ENCODE results near the gene MIX23.
"Not testable (repeated sequence)": the region's sequence is repeated elsewhere in the genome, so short reads cannot be mapped to it uniquely, and the experiment has no call there.

The MIX23 gene

DNA sequence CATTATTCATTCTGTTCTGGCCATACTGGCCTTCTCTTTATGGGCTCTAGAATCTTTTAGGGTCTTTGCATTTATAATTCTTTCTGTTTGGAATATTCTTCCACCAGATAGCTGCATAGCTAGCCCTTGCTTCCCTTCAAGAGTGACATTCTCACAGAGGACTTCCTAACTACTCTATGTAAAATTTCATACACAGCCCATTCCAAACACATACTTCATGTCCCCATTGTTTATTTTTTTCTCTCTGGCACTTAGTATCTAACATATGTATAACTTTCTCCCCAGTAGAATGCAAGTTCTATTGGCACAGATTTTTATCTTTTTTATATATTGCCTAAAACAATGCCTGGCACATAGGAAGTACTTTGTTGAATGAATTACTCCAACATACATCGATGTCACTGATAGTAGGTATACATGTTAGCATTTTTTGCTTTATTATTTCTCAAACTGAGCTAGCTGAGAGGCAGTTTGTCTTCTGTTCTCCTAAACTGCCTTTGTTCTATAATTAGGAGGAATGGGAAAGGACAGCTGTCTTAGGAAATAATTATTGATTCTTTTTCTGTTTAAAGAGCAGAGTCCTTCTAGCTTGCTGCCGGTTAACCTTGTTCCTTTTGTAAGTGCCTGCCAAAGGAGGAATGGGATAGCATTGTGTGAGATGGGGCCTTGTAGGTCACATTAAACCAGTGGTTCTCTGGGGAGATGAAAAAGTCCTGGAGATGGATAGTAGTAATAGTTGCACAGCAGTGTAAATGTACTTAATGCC lies 8.8 kb upstream of the MIX23 start:
- no peak for DNase-seq

DNA sequence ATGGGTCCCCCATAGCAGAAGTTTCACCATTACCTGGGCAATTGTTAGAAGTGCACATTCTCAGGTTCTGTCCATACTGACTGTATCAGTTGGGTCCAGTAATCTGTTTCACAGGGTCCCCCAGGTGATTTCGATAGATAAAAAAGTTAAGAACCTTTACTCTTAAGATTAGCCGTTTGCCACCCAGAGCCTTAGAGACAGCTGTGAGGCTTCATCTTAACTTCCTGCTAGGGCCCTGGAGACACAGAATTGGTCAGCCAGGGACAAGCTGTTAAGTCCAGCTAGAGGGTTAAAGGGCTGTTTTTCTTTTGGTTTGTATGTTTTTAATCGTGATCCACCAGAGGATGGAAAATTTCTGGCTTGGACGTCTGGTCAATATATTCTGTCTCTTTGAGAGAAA lies 7.6 kb upstream of the MIX23 start:
- DNase-seq: no peak

- no peak for DNase-seq
Observed at GRCh38 chr3:122389892-122390291, 6.9 kb upstream of the MIX23 start.

DNA sequence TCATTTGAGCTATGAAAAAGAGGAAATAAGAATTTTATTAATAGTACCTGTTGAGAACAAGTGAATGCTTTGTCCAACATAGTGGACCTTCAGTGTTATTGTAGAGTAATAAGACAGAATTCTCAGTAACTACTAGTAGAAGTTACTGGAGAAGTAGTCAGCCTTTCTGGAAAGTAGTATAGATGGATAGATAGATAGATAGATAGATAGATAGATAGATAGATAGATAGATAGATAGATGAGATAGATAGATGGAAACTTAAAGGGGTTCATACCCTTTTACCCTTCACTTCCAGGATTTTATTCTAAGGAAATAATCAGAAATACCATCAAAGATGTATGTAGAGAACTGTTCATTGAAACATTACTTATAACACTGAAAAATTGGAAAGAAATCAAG lies 6.2 kb upstream of the MIX23 start:
- DNase-seq: no peak

- DNase-seq: no peak
Observed at GRCh38 chr3:122387709-122388108, 4.7 kb upstream of the MIX23 start.

GRCh38 chr3:122383771-122384697 lies 1.0 kb upstream of the MIX23 start, which contains the start of gene FAM162A:
FAM162A (plus strand) TSS chr3:122384182; CDS start chr3:122384266, 84 bp downstream.
- peak; percentile 94 for DNase-seq

DNA sequence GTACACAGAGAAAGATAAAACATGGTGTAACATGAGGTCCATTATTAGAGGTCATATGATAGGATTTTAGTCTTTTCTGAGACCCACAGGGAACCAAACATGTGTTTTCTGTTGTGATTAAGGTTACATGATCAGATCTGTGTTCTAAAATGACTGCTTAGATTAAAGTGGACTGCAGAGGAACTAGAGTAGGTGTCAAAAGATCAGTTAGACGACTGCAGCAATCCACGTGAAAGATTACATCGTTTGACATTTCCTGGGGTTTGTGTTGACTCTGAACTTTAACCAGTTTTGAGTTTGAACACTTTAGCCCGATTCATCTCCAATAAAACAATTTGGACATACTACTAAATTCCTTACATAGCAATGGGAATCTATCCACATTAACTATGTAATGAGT lies 5.1 kb downstream of the MIX23 start:
- no peak for DNase-seq

DNA sequence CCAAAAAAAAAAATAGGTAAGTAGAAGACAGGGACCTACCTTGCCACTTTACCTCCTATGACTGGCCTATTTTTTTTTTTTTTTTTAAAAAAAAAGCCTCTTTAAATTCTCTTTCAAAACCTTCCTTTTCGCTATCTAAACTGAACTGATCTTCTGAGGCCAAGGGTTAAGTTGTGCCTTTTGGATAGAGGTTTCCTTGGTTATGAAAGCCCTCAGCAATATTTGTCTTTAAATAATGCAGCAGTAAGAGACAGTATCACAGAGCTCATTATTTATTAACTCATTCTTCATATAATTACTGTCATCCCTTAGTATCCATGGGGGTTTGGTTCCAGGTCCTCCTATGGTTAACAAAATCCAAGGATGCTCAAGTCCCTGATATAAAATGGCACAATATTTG lies 9.0 kb downstream of the MIX23 start:
- DNase-seq: no peak

DNA sequence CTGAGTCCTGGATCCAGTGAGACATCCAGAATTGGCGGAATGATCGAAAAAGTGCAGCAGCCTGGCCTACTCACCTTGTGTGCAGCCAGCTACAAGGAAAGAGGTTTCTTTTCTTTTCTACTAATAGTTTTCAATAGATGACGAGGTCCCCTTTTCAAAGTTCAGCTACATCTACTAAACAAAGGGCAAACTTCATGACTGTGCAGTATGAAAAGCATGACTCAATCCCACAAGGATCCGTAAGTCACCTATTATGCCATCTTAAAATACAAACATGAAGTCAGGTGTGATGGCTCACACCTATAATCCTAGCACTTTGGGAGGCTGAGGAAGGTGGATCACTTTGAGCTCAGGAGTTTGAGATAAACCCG lies 16.7 kb downstream of the MIX23 start:
- DNase-seq: no peak

- DNase-seq: not testable (repeated sequence)
Observed at GRCh38 chr3:122365582-122366378, 17.3 kb downstream of the MIX23 start.

DNA sequence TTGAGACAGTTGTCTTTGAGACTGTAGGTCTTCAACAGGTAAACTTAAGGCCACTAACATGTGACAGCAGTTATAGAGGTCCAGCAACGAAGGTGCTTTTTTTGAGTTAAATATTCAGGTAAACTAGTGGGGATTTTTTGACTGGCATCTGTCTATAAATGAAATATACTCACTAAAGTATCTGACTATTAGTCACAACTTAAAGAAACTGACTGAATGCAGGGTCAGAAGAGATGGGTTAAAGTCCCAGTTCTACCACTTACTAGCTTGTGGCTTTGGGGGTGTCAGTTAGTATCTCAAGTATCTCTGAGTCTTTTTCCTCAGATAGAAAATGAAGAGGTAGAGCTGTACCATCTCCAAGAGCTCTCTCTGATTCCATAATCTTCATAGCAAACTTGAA lies 18.0 kb downstream of the MIX23 start:
- no peak for DNase-seq

- DNase-seq: no peak
Observed at GRCh38 chr3:122364490-122364889, 18.5 kb downstream of the MIX23 start.

- DNase-seq: no peak
Observed at GRCh38 chr3:122362026-122362425, 21.0 kb downstream of the MIX23 start.

GRCh38 chr3:122358703-122359032 lies 24.4 kb downstream of the MIX23 start:
- no peak for DNase-seq

DNA sequence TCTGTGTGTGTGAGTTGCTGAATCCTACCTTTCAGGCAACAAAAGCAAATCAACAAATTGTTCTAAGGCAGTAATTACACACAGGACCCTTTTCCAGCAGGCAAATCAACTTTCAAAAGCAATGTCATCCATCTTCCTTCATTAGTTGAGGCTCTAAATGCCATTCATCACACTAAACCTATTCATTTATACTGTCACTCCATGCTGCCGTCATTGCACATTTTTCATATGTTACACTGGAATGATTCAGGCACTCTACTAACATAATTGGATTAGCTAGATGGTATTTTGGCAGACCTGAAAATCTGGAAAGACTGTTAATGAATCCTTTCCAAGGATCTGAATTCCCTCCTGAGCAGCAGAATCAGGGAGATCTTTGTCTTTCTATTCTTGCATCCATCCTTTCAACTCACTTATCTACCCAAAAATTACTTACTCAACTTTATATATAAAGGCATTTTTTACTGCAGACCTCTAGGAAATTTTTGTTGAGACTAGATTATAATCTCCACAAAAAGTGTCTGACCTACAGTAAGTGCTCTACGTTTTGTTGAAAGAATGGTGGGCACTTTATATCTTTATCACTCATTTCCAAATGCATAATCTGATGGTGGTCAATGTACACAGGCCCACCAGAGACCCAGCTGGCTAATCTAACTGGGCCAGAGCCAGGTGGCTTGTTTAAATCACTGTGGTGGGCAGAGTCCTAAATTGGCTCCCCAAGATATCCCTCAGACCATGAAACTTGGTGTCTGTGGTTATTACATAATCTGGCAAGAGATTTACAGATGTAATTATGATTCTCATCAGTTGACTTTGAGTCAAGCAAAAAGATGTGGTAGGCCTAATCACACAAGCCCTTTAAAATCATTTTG lies 25.0 kb downstream of the MIX23 start:
- DNase-seq: no peak

GRCh38 chr3:122356402-122356801 lies 26.6 kb downstream of the MIX23 start:
- DNase-seq: no peak

DNA sequence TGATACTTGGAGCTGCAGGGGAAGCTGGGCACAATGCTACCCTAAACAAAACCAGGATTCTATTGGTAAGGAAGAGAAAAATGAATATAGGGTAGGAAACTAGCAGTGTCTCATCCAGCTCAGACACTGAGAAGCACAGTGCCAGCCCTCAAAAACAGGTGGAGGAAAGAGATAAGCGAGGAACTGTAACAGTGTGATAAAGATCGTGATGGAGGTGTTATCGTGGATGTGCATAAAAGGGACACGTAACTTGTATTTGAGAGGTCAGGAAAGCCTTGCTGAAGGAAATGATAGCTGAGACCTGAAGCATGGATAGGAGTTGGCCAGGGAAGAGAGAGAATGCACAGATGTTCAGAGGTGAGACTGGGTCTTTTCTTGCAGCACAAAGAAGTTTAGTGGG lies 27.4 kb downstream of the MIX23 start:
- no peak for DNase-seq

DNA sequence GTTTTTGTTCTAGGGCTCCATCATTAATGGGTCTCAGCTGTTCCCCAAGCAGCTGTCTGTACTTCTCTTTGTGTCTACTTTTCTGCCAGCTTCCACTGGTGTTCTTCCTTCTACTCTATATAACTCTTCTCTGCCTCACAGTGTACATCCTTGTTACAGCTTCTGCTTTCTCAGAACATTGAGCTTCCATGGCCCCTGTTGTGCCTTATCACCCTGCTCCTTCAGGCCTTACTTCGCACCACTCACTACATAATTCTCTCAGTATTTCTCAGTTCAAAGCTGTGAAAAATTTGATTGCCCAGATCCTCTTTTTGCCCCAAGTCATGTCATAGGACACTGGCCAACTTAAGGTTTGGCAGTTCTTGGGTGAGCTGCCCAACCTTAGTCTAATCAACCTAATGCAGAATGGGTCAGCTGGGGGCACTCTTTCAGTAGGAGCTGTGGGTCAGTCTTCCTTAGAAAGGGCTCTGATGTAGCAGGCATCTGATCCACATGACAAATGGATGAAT lies 29.1 kb downstream of the MIX23 start:
- DNase-seq: no peak

GRCh38 chr3:122353215-122353614 lies 29.8 kb downstream of the MIX23 start:
- no peak for DNase-seq

DNA sequence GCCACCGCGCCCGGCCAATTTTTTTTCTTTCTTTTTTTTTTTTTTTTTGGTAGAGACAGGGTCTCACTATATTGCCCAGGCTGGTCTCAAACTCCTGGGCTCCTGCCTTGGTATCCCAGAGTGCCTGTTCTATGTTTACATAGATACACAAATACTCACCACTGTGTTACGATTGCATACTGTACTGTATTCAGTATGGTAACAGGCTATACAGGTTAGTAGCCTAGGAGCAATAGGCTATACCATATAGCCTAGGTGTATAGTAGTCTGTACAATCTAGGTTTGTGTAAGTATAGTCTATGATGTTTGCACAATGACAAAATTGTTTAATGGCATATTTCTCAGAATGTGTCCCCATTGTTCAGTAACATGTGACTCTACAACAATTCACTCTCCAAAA lies 31.4 kb downstream of the MIX23 start:
- no peak for DNase-seq

GRCh38 chr3:122350814-122351418 lies 32.1 kb downstream of the MIX23 start:
- no peak for DNase-seq

DNA sequence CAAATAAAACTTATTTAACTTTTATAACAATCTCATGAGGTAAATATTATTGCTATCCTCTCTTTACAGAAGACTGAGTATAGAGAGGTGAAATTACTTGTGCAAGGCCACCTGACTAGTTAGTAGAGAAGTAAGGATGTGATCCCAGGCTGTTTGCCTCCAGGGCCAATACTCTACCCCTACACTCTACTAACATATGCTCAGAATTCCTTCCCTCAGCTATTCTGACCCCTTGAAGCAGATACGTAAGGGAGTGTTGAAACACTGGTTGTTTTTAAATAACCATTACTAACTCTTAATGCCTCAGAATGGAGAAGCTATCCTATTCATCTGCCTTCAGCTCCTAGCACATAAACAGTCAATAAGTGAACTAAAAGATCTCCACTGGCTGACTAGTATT lies 33.9 kb downstream of the MIX23 start:
- no peak for DNase-seq
